Amygdala (tissue), 56 donors: ENCODE results near the gene EIF4A3.
"Not testable (repeated sequence)": the region's sequence is repeated elsewhere in the genome, so short reads cannot be mapped to it uniquely, and the experiment has no call there.

Experiments
- DNase-seq, 56 donors: peaks; one replicate each; lab custom pipeline; 2025; lab: John Stamatoyannopoulos, UW

The EIF4A3 gene

DNA sequence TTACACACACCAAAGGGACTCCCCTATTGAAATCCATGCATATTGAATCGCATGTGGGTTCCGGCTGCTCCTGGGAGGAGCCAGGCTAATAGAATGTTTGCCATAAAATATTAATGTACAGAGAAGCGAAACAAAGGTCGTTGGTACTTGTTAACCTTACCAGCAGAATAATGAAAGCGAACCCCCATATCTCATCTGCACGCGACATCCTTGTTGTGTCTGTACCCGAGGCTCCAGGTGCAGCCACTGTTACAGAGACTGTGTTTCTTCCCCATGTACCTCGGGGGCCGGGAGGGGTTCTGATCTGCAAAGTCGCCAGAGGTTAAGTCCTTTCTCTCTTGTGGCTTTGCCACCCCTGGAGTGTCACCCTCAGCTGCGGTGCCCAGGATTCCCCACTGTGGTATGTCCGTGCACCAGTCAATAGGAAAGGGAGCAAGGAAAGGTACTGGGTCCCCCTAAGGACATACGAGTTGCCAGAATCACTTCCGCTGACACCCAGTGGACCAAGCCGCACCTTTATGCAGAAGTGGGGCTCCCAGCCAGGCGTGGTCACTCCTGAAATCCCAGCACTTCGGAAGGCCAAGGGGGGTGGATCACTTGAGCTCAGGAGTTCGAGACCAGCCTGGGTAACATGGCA lies 43.4 kb downstream of the EIF4A3 start:
- DNase-seq = no peak

DNA sequence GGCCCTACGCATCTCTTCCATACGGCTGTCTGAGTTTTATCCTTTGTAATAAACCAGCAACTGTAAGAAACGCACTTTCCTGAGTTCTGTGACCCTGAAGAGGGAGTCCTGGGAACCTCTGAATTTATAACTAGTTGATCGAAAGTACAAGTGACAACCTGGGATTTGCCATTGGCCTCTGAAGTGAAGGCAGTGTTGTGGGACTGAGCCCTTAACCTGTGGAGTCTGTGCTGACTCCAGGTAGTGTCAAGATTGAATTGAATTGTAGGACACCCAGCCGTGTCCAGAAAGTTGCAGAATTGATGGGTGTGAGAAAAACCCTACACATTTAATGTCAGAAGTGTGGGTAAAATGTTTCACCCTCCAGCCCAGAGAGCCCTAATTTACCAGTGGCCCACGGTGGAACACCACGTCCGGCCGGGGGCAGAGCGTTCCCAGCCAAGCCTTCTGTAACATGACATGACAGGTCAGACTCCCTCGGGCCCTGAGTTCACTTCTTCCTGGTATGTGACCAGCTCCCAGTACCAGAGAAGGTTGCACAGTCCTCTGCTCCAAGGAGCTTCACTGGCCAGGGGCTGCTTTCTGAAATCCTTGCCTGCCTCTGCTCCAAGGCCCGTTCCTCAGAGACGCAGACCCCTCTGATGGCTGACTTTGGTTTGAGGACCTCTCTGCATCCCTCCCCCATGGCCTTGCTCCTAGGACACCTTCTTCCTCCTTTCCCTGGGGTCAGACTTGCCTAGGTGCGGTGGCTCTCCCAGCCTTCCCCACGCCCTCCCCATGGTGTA lies 44.1 kb downstream of the EIF4A3 start:
- DNase-seq = no peak

- DNase-seq = peak in 11 of 56 donors; percentile 12 to 52 (median 32)
These were observed 44.8 kb downstream of the EIF4A3 start for GRCh38 chr17:80101946-80102663.

- DNase-seq = peak in 50 of 56 donors; percentile 23 to 88 (median 69)
These were observed 45.6 kb downstream of the EIF4A3 start, which contains the start of gene GAA for GRCh38 chr17:80101011-80101945. Gene GAA, plus strand, starts transcription at chr17:80101581. Its CDS starts 3,006 bp downstream, at chr17:80104587.

DNA sequence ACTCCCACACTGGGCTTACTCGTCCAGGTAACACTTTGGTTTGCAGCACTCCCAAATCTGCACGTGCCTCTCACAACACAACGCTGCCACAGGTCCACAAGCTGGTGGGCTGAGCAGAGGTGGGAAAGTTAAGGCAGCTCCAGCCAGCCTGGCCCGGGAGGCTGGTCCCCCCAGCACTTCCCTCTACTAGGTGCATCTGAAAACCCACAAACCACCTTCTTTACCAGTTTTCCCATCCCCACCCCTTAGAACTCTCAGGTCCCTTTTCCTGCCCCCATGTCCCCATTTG lies 46.9 kb downstream of the EIF4A3 start:
- no peak for DNase-seq

DNA sequence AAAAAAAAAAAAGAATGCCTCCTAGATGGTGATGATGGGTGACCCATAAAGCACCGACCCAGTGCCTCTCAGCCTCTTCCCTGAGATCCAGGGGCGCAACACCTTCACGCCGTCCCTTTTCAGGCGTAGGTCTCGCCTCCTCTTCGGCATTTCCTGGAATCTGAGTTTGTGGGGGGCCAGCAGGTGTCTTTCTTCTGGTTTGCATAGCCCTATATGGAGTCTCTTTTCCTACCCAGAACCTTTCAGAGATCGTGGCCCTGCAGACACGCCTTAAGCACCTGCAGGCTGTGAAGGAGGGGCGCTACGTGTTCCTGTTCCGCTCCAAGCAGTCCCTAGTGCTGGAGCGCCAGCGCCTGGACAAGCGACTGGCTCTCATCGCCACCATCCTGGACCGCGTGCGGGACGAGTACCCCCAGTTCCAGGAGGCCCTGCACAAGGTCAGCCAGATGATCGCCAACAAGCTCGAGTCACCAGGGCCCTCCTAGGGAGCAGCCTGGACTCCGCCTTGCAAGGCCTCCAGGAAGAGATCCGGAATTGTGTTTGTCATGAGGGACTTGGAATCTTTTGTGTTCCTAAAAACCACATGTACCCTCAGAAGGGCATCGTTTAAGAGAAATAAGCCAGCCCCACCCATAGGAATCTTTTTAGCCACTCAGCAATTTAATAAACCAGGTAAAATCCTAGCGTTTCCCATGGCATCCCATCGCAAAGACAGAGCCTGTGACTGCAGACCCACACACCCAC lies 47.5 kb downstream of the EIF4A3 start:
- DNase-seq = no peak

- DNase-seq = no peak
These were observed 48.9 kb downstream of the EIF4A3 start for GRCh38 chr17:80097844-80098691.

DNA sequence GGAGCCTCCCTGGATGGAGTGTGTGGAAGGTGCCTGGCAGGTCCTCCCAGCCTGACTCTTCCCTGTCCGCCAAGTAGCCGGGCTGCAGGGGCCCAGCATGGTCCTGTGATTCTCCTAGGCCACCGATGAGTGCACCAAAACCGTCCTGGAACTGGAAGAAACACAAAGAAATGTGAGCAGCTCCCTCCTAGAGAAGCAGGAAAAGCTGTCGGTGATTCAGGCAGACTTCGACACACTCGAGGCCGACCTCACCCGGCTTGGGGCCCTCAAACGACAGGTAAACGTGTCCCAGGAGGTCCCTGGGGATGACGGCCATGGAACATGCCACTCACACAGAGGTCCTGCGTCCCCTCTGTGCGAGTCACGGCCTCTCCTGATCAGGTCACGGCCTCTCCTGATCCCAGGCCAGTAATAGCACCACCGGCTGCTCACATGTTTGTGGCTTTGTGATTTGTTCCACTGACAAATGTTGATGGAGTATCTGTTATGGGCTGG lies 49.8 kb downstream of the EIF4A3 start:
- no peak for DNase-seq

- peak in 1 of 56 donors; percentile 18 for DNase-seq
These were observed 50.3 kb downstream of the EIF4A3 start for GRCh38 chr17:80096561-80097021.

- DNase-seq = no peak
These were observed 51.0 kb downstream of the EIF4A3 start for GRCh38 chr17:80095844-80096475.

GRCh38 chr17:80095038-80095843 lies 51.7 kb downstream of the EIF4A3 start:
- DNase-seq = no peak

DNA sequence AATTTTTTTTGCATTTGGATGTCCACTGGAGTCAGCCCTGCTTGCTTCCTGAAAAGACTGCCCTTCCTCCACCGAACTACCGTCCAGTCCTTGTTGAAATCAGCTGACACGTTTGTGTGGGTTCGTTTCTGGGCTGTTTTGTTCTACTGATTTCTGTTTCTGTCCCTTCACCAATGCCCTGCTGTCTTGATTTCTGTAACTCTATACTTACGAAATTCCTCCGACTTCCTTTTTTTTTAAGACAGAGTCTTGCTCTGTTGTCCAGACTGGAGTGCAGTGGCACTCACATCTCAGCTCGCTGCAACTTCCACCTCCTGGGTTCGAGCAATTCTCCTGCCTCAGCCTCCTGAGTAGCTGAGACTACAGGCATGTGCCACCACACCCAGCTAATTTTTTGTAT lies 54.0 kb downstream of the EIF4A3 start:
- DNase-seq = peak in 3 of 56 donors; percentile 32 to 44 (median 34)

DNA sequence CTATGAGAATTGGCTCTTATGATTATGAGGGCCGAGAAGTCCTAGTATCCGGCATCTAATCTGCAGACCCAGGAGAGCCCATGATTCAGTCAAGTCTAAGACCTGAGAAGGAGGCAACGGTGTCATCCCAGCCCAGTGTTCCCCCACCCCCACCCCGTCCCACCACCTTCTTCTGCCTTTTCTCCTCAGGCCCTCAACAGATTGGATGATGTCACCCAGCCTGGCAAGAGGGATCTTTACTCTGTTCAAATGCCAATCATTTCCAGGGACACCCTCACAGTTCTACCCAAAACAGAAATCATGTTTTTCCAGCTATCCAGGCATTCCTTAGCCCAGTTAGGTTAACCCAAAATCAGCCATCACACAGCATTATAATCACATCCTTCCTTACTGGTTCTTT lies 55.6 kb downstream of the EIF4A3 start:
- DNase-seq = no peak

- DNase-seq = not testable (repeated sequence)
These were observed 56.8 kb downstream of the EIF4A3 start for GRCh38 chr17:80090164-80090563.

DNA sequence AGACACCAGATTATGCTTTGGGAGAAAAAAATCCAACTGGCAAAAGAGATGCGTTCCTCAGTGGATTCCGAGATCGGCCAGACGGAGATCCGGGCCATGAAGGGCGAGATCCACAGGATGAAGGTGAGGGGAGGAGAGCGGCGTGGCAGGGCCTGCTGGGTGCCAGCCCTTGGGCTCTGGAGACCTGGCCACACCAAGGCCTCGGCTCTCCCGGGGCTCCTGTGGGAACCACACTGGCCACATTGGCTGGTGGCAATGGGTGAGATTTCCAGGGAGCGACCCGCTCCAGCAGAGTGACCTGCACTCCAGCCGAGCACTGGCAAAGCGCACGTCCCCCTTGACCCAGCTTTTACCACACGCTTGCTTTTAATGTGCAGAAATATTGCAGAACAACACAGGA lies 57.2 kb downstream of the EIF4A3 start:
- DNase-seq = no peak

DNA sequence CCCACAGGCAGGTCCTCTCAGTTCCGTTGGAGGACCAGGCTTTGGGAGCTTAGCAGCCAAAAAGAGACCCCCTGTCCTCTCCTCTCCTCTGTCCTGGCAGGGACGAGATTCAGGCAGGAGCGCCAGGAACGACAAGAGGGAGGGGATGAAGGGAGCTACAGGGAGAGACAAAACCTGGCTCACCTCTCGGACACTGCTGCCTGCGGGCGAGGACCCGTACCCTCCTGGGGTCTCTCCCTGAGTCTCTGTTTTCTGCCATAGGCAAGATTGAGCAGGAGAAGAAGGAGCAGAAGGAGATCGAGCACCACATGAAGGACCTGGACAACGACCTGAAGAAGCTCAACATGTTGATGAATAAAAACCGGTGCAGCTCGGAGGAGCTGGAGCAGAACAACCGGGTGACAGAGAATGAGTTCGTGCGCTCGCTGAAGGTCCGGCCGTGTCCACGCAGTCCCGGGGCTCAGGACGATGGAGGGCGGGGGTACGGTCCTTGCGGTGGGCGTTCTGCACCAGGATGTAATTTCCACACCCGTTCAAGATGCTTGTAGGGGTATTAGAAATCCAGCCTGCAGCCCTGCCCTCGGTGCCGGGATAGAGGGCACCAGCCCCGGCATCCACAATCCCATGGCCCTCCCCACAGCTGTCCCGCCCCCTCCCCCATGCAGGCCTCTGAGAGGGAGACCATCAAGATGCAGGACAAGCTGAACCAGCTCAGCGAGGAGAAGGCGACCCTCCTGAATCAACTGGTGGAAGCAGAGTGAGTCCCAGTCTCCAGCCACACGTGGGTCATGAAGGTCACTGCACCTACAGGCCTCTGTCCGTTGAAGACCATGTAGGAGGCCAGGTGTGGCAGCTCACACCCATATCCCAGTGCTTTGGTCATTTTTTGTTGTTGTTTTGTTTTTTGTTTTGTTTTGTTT lies 59.3 kb downstream of the EIF4A3 start:
- DNase-seq = no peak
